Measurements from ENCODE around the gene POTEJ.
"Not testable (repeated sequence)": the region's sequence is repeated elsewhere in the genome, so short reads cannot be mapped to it uniquely, and the experiment has no call there.

- TF ChIP-seq, protein P1, sequence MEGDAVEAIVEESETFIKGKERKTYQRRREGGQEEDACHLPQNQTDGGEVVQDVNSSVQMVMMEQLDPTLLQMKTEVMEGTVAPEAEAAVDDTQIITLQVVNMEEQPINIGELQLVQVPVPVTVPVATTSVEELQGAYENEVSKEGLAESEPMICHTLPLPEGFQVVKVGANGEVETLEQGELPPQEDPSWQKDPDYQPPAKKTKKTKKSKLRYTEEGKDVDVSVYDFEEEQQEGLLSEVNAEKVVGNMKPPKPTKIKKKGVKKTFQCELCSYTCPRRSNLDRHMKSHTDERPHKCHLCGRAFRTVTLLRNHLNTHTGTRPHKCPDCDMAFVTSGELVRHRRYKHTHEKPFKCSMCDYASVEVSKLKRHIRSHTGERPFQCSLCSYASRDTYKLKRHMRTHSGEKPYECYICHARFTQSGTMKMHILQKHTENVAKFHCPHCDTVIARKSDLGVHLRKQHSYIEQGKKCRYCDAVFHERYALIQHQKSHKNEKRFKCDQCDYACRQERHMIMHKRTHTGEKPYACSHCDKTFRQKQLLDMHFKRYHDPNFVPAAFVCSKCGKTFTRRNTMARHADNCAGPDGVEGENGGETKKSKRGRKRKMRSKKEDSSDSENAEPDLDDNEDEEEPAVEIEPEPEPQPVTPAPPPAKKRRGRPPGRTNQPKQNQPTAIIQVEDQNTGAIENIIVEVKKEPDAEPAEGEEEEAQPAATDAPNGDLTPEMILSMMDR (IDR thresholded peaks at IDR 0.05; ENCODE audit: low read length), result not testable (repeated sequence)
- not testable (repeated sequence) for TF ChIP-seq EZH2 (optimal IDR thresholded peaks at IDR 0.05; ENCODE audit: low read depth, low read length); EZH2phosphoT487 (IDR thresholded peaks at IDR 0.05; ENCODE audit: low read length)
Measured at GRCh38 chr2:130667516-130667915, 56.3 kb downstream of the POTEJ start.
